Transverse colon (tissue), 3 donors: ENCODE measurements around the gene IL6.

Source experiments
- POLR2A ChIP-seq: fragments of 450-650 bp; IDR thresholded peaks from one replicate; pipeline ENCODE4 v1.6.1; 2016; ENCODE audit warnings: antibody characterized with exemption, mild to moderate bottlenecking, moderate library complexity
- TF ChIP-seq, protein P1 (sequence below), 5 experiments: fragments of 200-600 bp in 3 of 5; fragments of 450-650 bp in 2 of 5; sonication (generic) in 3 of 5; IDR thresholded peaks; 1 replicate in 2 of 5; 2 replicates in 3 of 5; pipeline ENCODE4 v1.5.1; 2016 to 2017; ENCODE audit warnings: antibody characterized with exemption in 5 of 5, inconsistent platforms in 3 of 5, mild to moderate bottlenecking in 2 of 5, moderate library complexity in 1 of 5

DNA sequence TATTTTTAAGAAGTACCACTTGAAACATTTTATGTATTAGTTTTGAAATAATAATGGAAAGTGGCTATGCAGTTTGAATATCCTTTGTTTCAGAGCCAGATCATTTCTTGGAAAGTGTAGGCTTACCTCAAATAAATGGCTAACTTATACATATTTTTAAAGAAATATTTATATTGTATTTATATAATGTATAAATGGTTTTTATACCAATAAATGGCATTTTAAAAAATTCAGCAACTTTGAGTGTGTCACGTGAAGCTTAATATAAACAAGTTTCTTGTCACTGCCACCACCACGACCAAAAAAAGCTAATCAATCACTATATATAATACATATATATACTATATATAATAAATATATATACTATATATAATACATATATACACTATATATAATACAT, 4.8 kb downstream of the IL6 start:
- TF ChIP-seq, protein P1, sequence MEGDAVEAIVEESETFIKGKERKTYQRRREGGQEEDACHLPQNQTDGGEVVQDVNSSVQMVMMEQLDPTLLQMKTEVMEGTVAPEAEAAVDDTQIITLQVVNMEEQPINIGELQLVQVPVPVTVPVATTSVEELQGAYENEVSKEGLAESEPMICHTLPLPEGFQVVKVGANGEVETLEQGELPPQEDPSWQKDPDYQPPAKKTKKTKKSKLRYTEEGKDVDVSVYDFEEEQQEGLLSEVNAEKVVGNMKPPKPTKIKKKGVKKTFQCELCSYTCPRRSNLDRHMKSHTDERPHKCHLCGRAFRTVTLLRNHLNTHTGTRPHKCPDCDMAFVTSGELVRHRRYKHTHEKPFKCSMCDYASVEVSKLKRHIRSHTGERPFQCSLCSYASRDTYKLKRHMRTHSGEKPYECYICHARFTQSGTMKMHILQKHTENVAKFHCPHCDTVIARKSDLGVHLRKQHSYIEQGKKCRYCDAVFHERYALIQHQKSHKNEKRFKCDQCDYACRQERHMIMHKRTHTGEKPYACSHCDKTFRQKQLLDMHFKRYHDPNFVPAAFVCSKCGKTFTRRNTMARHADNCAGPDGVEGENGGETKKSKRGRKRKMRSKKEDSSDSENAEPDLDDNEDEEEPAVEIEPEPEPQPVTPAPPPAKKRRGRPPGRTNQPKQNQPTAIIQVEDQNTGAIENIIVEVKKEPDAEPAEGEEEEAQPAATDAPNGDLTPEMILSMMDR (IDR thresholded peaks at IDR 0.05), result no peak
- no peak for TF ChIP-seq POLR2A
